SK-N-SH treated with all-trans-retinoic acid at 6 μM for 48 hours (cell line): ENCODE measurements around the gene STK4.

Experiments used
- ARNTL ChIP-seq: fragments of 450-650 bp; formaldehyde crosslinking; IDR thresholded peaks from 2 replicates; pipeline ENCODE4 v1.5.0; 2020; ENCODE audit warnings: low read depth, mild to moderate bottlenecking, moderate library complexity, borderline replicate concordance
- BACH2 ChIP-seq: fragments of 250-450 bp; sonication (Bioruptor Pico); IDR thresholded peaks from 2 replicates; pipeline ENCODE4 v1.9.0; 2021; ENCODE audit warnings: mild to moderate bottlenecking, borderline replicate concordance
- ESRRG ChIP-seq: fragments of 250-450 bp; sonication (Bioruptor Pico); IDR thresholded peaks from 2 replicates; pipeline ENCODE4 v1.6.1; 2021; ENCODE audit warnings: mild to moderate bottlenecking
- PATZ1 ChIP-seq: fragments of 250-450 bp; sonication (Bioruptor Pico); IDR thresholded peaks from 2 replicates; pipeline ENCODE4 v1.8.0; 2020; ENCODE audit warnings: mild to moderate bottlenecking, moderate library complexity, borderline replicate concordance
- ZFP30 ChIP-seq: fragments of 450-650 bp; formaldehyde crosslinking; IDR thresholded peaks from 2 replicates; pipeline ENCODE4 v1.5.0; 2022; ENCODE audit warnings: mild to moderate bottlenecking, moderate library complexity

GRCh38 chr20:45100563-45101245 is 134.4 kb downstream of the STK4 start, which contains the start of gene KCNS1:
- TF ChIP-seq BACH2 (no peak), PATZ1 (CRISPR knock-in tag) (no peak), ESRRG (CRISPR knock-in tag) (no peak), ARNTL (CRISPR knock-in tag) (no peak), ZFP30 (CRISPR knock-in tag) (no peak)
